Activated naive CD4-positive, alpha-beta T cell treated with anti-CD3 and anti-CD28 coated beads, Interleukin-2, amount 50 U/mL, for 24 hours (primary cell): ENCODE results near the gene UPP1.
"Not testable (repeated sequence)": the region's sequence is repeated elsewhere in the genome, so short reads cannot be mapped to it uniquely, and the experiment has no call there.

ENCODE experiments used
- H3K27ac Mint-ChIP-seq: one replicate; pipeline ENCODE4 v1.8.0; 2021; ENCODE audit warnings: mild to moderate bottlenecking, mixed read lengths
- H3K27me3 Mint-ChIP-seq: one replicate; pipeline ENCODE4 v1.8.0; 2021; ENCODE audit warnings: mixed read lengths
- H3K36me3 Mint-ChIP-seq: one replicate; pipeline ENCODE4 v1.8.0; 2021; ENCODE audit warnings: mixed read lengths
- H3K4me1 Mint-ChIP-seq: one replicate; pipeline ENCODE4 v1.8.0; 2021; ENCODE audit warnings: mixed read lengths
- H3K4me3 Mint-ChIP-seq: one replicate; pipeline ENCODE4 v1.8.0; 2021; ENCODE audit warnings: mild to moderate bottlenecking, mixed read lengths
- H3K9me3 Mint-ChIP-seq: one replicate; pipeline ENCODE4 v1.8.0; 2021; ENCODE audit warnings: mixed read lengths

Gene UPP1

DNA sequence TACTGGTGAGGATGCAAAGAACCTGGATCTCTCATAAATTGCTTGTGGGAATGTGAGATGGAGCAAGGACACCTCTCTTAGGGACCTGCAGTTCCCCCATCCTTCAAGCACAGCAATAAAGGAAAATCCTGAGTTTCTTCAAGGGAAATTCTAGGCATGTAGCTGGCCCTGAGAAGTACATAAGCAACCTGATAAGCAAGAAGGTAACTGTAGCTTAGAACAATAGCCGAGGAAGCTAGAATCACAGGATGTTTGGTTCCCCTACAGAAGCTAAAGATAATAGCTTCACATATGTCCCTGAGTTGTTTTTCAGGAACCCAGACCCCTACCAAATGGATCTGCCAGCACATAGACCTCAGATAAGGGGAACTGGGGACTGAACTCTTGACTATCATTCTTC is 11.6 kb upstream of the UPP1 start:
- Mint-ChIP-seq H3K27me3 (no peaks in the 10 kb centered on the region), H3K4me1 (peaks cover 4% of the 10 kb centered on the region), H3K27ac (no peak overlapping the region), H3K9me3 (peaks cover 3% of the 10 kb centered on the region), H3K4me3 (no peak overlapping the region), H3K36me3 (peaks cover 4% of the 10 kb centered on the region)

DNA sequence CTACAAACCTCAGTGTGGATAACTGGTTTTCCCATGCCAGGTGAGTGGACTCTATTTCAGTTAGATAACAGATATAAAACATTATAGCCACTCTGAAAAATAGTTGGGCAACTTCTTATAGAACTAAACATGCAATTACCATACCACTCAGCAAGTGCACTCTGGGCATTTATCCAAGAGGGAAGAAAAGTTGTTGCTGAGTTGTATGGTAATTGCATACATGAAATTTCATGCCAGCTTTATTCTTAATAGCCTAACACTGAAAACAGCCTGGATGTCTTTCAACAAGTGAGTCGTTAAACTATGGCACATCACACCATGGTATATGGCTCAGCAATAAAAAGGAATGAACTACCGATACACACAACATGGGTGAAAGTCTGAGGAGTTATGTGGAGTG is 10.6 kb upstream of the UPP1 start:
- H3K4me1 Mint-ChIP-seq = peaks cover 14% of the 10 kb centered on the region
- peaks cover 4% of the 10 kb centered on the region for H3K36me3 Mint-ChIP-seq
- no peak overlapping the region for H3K4me3 Mint-ChIP-seq
- H3K27ac Mint-ChIP-seq = no peak overlapping the region
- no peaks in the 10 kb centered on the region for H3K9me3 Mint-ChIP-seq
- H3K27me3 Mint-ChIP-seq = no peaks in the 10 kb centered on the region

DNA sequence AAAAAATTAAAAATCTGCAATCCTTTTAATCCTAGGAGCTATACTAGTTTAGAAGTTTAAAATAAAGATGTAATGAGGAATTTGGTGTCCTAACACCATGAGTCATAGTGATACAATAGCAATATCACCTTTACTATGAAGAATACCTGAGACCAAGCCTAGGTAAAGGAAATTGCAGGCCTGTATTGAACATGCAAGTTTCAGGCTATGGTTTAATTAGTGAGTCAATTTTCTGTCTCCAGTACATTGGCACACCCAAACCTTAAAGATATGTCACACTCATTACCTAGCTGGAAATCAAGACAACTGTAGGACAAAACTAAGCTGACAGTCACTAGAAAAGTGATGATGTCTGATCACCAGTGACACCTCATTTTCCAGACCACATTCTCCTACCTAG is 6.7 kb upstream of the UPP1 start:
- H3K27ac Mint-ChIP-seq = peak overlapping the region; percentile 85
- not testable (repeated sequence) for H3K4me3 Mint-ChIP-seq, H3K9me3 Mint-ChIP-seq, H3K27me3 Mint-ChIP-seq, H3K36me3 Mint-ChIP-seq
- H3K4me1 Mint-ChIP-seq = peaks cover 52% of the 10 kb centered on the region

DNA sequence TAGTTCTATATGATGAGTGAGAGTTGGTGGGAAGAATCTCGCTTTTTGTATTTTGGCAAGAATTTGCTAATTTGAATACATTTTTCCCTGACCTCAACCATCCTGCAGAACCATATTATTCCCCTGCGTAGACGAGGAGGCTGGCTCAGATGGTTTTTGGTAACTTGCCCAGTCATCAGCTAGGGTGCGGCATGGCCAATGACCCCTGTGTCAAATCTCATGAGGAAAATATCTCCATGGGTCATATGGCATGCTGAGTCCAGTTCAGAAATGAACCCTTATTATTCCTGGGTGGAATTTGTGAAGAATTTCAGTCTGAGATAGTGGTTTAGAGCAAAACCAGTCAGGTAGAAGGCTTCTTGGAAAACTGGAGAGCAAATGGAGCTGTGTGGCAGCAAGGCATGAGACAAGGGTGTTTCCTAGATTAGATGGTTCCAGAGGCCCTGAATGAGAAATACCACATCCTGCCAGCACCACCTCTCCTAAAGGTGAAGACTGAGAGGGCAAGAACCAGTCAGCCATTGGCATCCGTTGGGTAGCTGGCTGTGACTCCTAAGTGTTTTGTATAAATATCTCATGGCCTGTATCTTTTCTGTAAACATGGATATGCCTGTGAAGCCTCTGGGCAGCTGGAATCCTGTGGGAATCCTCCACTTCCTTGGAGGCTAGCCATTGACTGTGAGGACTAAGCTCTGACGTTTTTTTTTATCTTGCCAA is 5.8 kb upstream of the UPP1 start:
- no peaks in the 10 kb centered on the region for H3K27me3 Mint-ChIP-seq

DNA sequence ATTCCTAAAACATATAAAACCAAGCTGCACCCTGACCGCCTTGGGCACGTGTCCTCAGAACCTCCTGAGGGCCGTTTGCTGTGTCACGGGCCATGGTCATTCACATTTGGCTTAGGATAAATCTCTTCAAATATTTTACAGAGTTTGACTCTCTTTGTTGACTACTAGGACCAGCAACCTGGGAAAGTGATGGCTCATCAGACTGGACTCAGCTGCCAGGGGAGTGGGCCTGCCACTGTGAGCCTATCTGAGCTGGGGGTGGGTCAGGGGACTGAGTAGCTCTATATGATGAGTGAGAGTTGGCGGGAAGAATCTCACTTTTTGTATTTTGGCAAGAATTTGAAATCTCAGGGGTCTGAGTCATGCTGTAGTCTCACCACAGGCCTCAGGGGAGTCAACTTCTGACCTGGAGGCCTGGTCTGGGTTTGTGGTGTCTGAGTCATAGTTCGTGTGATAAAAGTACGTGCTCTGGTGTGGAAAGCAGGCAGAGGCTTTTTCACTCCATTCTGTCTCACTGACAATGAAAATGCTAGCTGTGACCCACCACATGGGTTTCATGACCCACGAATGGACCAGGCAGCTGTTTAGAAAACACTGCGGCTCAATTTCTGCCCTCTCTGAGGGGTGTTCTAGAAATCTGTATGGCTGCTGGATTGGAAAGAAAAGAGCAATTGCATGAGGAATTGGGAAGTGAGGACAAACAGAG is 4.2 kb upstream of the UPP1 start:
- peaks cover 4% of the 10 kb centered on the region for H3K36me3 Mint-ChIP-seq
- no peaks in the 10 kb centered on the region for H3K9me3 Mint-ChIP-seq
- peak overlapping the region; percentile 80 for H3K27ac Mint-ChIP-seq
- peak overlapping the region; percentile 65 for H3K4me3 Mint-ChIP-seq
- peaks cover 66% of the 10 kb centered on the region for H3K4me1 Mint-ChIP-seq
- no peaks in the 10 kb centered on the region for H3K27me3 Mint-ChIP-seq

More for the DNA sequence above, 5.8 kb upstream of the UPP1 start:
- Mint-ChIP-seq H3K36me3 (peaks cover 6% of the 10 kb centered on the region), H3K27ac (no peak overlapping the region), H3K4me3 (peak overlapping the region; percentile 57), H3K9me3 (no peaks in the 10 kb centered on the region), H3K4me1 (peaks cover 60% of the 10 kb centered on the region)

DNA sequence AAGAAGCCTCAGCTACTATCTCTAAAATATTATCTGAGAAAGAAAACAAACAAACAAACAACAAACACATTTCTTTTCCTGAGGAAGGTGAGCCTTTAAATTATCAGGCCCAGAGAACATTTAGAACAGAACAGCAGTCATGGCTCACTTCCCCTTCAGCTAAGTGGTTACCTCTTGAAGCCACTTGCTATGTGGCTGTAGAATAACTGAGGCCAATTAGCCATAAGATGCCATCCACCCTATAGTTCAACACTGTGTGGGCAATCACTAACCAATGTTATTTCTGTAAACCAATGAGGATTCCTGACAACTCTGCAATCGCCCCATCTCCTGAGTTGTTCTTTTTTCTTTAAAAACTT is 3.7 kb upstream of the UPP1 start:
- peaks cover 72% of the 10 kb centered on the region for H3K4me1 Mint-ChIP-seq
- H3K36me3 Mint-ChIP-seq = peaks cover 6% of the 10 kb centered on the region
- H3K9me3 Mint-ChIP-seq = no peaks in the 10 kb centered on the region
- no peaks in the 10 kb centered on the region for H3K27me3 Mint-ChIP-seq
- peak overlapping the region; percentile 80 for H3K27ac Mint-ChIP-seq
- peak overlapping the region; percentile 65 for H3K4me3 Mint-ChIP-seq

DNA sequence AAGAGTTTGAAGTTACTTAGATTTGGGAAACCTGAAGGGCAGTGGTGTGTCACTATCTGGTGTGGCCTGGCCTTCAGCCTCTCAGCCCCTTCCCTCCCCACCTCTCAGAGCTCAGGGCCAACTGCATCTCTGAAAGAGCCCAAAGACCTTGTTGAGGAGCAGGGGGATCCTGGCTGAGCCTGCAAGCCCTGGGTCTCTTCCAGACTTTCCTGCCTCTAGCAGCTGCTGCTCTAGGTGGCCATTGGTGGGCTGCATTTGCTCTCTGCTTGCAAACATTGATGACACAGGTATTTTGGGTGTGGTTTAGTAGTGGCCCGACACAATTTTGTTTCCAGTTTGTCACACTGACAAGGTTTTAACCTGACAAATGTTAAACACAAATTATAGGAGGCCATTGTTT is 3.1 kb upstream of the UPP1 start:
- H3K36me3 Mint-ChIP-seq = peaks cover 8% of the 10 kb centered on the region
- H3K4me3 Mint-ChIP-seq = no peak overlapping the region

DNA sequence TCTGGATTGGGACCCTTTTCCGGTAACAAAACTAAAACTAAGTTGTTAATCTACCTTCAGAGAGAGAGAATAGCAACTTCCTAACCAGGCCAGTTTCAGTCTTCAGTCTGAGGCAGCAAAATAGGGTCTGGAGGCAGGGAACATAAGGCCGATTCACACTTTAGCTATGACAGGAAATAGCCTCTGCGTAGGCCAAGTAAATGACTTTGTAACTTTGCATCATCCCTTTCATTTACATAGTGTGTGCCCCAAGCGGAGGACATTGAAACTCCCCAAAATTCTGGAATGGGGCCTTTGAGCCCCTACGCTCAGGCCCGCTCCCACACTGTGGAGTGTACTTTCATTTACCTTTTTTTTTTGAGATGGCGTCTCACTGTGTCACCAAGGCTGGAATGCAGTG is 1.7 kb upstream of the UPP1 start:
- no peaks in the 10 kb centered on the region for H3K27me3 Mint-ChIP-seq
- peak overlapping the region; percentile 74 for H3K4me3 Mint-ChIP-seq
- H3K27ac Mint-ChIP-seq = peak overlapping the region; percentile 69
- peaks cover 88% of the 10 kb centered on the region for H3K4me1 Mint-ChIP-seq
- H3K9me3 Mint-ChIP-seq = no peaks in the 10 kb centered on the region
- peaks cover 16% of the 10 kb centered on the region for H3K36me3 Mint-ChIP-seq

More for the DNA sequence above, 3.1 kb upstream of the UPP1 start:
- peaks cover 77% of the 10 kb centered on the region for H3K4me1 Mint-ChIP-seq
- H3K27me3 Mint-ChIP-seq = no peaks in the 10 kb centered on the region
- no peaks in the 10 kb centered on the region for H3K9me3 Mint-ChIP-seq
- H3K27ac Mint-ChIP-seq = peak overlapping the region; percentile 62

DNA sequence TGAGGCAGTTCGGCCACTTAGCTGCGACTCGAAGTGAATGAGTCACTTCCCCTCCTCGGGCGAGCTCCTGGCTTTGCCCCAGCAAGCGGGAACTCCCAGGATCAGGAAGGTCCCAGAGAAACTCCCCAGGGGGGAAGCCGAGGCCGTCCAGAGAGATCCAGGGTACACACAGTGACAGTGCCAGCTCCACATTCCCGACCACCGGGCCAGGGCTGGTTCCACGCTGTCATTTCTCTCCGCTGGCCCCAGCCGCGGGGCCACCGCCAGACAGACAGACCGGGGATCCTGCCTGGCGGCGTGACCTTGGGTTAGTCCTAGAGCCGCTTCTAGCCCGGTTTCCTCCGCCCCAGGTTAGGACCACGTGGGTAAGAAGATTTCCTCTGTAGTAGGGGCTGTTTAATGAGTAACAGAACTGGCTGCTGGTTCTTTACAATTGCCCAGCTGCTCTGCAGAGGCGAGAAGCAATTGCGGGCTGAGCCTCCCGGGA is 463 bp upstream of the UPP1 start:
- Mint-ChIP-seq H3K4me1 (peaks cover 88% of the 10 kb centered on the region), H3K9me3 (no peaks in the 10 kb centered on the region), H3K4me3 (peak overlapping the region; percentile 84), H3K27ac (peak overlapping the region; percentile 87), H3K27me3 (no peaks in the 10 kb centered on the region), H3K36me3 (peaks cover 18% of the 10 kb centered on the region)

DNA sequence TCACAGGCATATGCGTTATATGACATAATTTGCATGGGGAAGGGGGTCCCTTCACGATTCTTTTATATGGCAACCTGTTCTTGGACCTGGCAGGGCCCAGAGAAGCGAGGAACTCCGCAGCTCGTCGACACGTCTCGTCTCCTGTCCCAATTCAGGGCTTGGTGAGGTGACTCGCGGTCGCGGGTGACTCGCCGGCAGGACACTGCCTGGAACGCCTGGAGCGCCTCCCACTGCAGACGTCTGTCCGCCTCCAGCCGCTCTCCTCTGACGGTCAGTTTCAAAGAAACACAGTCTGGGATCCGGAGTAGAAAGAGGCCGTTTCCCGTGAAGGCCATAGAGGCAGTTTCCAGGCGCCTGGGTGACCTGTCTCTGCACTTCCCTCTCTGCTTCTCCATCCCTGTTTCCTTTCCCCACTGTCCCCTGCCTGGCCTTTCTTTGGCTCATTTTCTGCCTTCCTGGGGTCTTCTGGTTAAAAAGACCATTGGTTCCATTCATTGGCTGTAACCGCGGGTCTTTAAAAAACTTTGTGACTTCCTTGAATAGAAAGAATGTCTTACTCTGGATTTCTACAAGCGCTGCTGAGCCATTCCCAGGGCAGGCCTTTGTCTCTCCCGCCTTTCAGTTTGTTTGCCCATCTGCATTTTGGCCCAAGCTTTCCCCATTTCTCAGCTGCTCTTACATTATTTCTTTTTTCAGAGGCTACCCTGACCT is 1.2 kb downstream of the UPP1 start:
- Mint-ChIP-seq H3K4me3 (peak overlapping the region; percentile 84), H3K27ac (peak overlapping the region; percentile 68), H3K36me3 (peaks cover 22% of the 10 kb centered on the region), H3K27me3 (no peaks in the 10 kb centered on the region), H3K4me1 (peaks cover 90% of the 10 kb centered on the region), H3K9me3 (no peaks in the 10 kb centered on the region)

DNA sequence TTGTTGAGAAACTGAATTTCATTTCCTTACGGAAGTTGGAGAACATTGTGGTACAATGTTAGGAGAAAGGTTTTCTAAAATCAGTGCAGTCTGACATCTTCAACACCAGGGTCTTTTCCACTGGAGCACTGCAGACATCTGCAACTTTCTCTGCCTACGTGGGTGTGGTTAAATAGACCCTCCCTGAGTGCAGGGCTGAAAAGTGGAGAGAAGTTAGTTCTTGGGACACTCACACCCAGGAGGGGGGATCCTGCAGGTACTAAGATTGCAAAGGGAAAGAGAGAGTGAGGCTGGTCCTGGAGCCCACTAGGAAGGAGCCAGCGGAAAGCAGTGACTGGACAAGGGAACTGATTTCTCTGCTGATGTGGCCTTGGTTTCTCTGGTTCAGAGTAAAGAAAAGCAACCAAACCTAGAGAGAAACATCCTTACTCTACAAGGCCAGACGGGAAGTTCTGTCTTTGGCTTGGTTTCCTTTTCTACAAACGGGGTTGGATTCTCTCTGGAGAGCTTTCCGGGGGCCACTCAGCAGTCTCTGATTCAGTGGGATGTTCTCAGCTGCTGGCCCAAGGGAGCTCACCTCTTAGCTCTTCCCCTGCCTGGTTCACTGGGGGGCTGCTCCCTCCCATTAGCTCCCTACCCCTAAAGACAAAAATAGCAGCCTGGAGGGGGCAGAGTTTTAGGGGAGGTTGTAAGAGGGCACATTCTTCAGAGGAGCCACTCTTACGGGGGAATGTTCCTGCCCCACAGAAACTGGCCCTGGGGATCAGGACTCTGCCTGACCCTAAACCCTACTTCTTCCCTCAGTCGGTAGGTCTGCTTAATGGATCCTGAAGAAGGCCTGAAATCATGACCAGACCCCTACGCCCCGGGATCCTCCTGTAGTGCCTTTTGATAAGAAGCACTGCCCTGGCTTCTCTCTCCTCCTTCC is 2.7 kb downstream of the UPP1 start:
- H3K27me3 Mint-ChIP-seq = no peaks in the 10 kb centered on the region
- H3K4me1 Mint-ChIP-seq = peaks cover 90% of the 10 kb centered on the region
- peak overlapping the region; percentile 84 for H3K4me3 Mint-ChIP-seq
- H3K9me3 Mint-ChIP-seq = no peaks in the 10 kb centered on the region
- peaks cover 24% of the 10 kb centered on the region for H3K36me3 Mint-ChIP-seq
- H3K27ac Mint-ChIP-seq = peak overlapping the region; percentile 68

DNA sequence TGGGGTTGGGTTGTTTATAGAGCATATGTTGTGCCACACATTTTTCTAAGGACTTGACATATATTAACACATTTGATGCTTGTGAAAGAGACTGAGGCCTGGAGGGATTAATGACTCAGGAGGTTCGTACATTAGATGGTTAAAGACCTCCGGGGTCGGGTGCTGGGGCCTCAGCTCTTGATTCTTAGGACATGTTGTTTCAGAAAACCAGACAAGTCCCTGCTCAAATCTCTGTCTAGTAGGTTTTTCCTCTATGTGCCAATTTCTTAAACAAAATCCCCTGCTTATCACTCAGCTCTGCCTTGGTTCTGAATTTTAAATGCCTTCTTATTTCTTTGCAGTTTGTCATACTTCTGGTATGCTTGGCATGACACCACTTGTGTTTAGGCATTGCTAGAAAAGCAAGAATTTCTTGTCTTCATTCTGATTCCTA is 5.8 kb downstream of the UPP1 start:
- H3K9me3 Mint-ChIP-seq = no peaks in the 10 kb centered on the region
- H3K4me3 Mint-ChIP-seq = no peak overlapping the region
- H3K4me1 Mint-ChIP-seq = peaks cover 99% of the 10 kb centered on the region
- H3K27ac Mint-ChIP-seq = peak overlapping the region; percentile 89
- no peaks in the 10 kb centered on the region for H3K27me3 Mint-ChIP-seq
- peaks cover 32% of the 10 kb centered on the region for H3K36me3 Mint-ChIP-seq

DNA sequence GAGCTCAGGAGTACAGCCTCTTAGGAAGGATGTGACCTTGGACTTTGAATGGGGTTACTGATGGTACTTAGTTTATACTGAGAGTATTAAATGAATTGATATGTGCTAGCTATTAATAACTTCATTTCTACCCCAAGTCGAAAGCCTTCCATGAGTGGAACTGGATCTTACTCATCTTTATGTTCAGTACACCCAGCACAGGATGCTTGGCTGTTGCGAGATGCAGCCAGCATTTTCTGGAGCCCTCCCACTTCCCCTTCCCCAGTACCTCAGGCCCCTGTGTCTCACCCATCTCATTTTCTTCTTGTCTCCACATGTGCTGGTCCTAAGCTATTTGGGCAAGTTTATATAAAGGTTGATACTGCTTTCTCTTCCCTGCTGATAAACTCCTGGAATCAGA is 7.2 kb downstream of the UPP1 start:
- Mint-ChIP-seq H3K36me3 (peaks cover 26% of the 10 kb centered on the region), H3K27ac (peak overlapping the region; percentile 93), H3K4me3 (peak overlapping the region; percentile 31), H3K9me3 (no peaks in the 10 kb centered on the region), H3K4me1 (peaks cover 95% of the 10 kb centered on the region), H3K27me3 (no peaks in the 10 kb centered on the region)

DNA sequence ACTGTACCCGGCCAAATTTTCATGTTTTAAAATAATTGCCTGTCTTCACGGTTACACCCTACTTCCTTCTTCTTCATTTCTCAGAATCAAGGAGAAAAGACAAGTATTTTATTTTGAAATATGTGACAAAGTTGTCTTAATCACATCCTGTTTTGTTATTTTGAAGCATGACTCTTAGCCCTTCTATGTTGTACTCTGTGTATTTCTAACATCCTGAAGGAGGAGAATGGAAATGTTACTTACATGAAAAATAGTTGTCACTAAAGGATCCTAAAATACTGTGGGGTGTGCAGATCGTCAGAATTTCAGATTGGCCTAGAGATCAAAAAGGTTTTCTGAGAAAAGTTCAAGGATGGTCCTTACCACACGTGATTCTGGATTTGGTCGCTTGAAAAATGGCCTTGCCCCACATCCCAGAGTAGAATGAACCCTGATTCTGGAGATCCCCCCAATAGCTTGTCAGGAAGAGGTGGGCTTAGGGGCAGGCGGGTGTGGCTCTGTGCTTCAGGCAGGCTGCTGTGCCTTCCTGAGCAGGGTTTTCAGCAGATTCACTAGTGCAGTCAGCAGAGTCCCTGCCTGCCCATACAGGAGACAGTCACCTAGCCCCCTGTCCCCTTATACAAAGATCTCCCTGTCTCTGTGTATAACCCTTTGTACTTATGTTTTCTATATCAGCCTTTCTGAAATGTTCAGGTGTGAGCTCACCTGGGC is 8.6 kb downstream of the UPP1 start:
- Mint-ChIP-seq H3K4me1 (peaks cover 91% of the 10 kb centered on the region), H3K36me3 (peaks cover 22% of the 10 kb centered on the region), H3K27ac (peak overlapping the region; percentile 96), H3K4me3 (peak overlapping the region; percentile 63), H3K9me3 (no peaks in the 10 kb centered on the region), H3K27me3 (no peaks in the 10 kb centered on the region)
